Measurements from ENCODE around the gene DOC2A. TPM values are rescaled to one million over a fixed set of nuclear protein-coding genes. Genes with fewer than 3 reads are reported as not detected.

The DOC2A gene
- polyA plus RNA-seq, 1 donor from 2014 or later, result 7.3 TPM

- Histone ChIP-seq H3K9me3 (ENCODE audit: low read length) (no peaks in the 10 kb centered on the region), H3K4me2 (ENCODE audit: low read length) (no peak overlapping the region), H4K20me1 (ENCODE audit: insufficient read depth) (no peaks in the 10 kb centered on the region), H3K4me3 (ENCODE audit: low read length) (no peak overlapping the region), H2AFZ (ENCODE audit: low read depth, low read length) (no peak overlapping the region), H3K27ac (ENCODE audit: low read length) (no peak overlapping the region), H3K79me2 (replicated peaks; ENCODE audit: insufficient read depth, low read length) (no peaks in the 10 kb centered on the region), H3F3A (ENCODE audit: insufficient read depth, low read length, poor library complexity, severe bottlenecking) (no peaks in the 10 kb centered on the region), H3K27me3 (ENCODE audit: insufficient read depth, low read depth, low read length) (no peaks in the 10 kb centered on the region), H3K36me3 (ENCODE audit: insufficient read depth, low read length) (no peaks in the 10 kb centered on the region), H3K9me2 (ENCODE audit: insufficient read depth, low read length) (no peaks in the 10 kb centered on the region), H3K9ac (ENCODE audit: low read length) (no peak overlapping the region)
- no peak for TF ChIP-seq CTCF (IDR thresholded peaks at IDR 0.05; ENCODE audit: poor library complexity, severe bottlenecking)
- TF ChIP-seq MXI1 (conservative IDR thresholded peaks at IDR 0.05; ENCODE audit: poor library complexity, severe bottlenecking), result no peak
- no peak for TF ChIP-seq EP300 (conservative IDR thresholded peaks at IDR 0.05; ENCODE audit: poor library complexity, severe bottlenecking)
- TF ChIP-seq EZH2 (IDR thresholded peaks at IDR 0.05; ENCODE audit: borderline replicate concordance, insufficient read depth, low read length, poor library complexity, severe bottlenecking), result no peak
- no peak for TF ChIP-seq POLR2AphosphoS5 (IDR thresholded peaks at IDR 0.05)
- no peak for TF ChIP-seq REST (IDR thresholded peaks at IDR 0.05; ENCODE audit: borderline replicate concordance)
- TF ChIP-seq SMC3 (conservative IDR thresholded peaks at IDR 0.05; ENCODE audit: poor library complexity), result no peak
- TF ChIP-seq RAD21 (conservative IDR thresholded peaks at IDR 0.05), result no peak
- TF ChIP-seq TAF1 (IDR thresholded peaks at IDR 0.05; ENCODE audit: low read depth), result no peak
These were observed 26.6 kb downstream of the DOC2A start for GRCh38 chr16:29984137-29984763.

- no peak for TF ChIP-seq TAF1 (IDR thresholded peaks at IDR 0.05; ENCODE audit: low read depth)
- TF ChIP-seq RAD21 (conservative IDR thresholded peaks at IDR 0.05), result no peak
- TF ChIP-seq SMC3 (conservative IDR thresholded peaks at IDR 0.05; ENCODE audit: poor library complexity), result no peak
- no peak for TF ChIP-seq MXI1 (conservative IDR thresholded peaks at IDR 0.05; ENCODE audit: poor library complexity, severe bottlenecking)
- no peak for TF ChIP-seq EP300 (conservative IDR thresholded peaks at IDR 0.05; ENCODE audit: poor library complexity, severe bottlenecking)
- no peak for TF ChIP-seq EZH2 (IDR thresholded peaks at IDR 0.05; ENCODE audit: borderline replicate concordance, insufficient read depth, low read length, poor library complexity, severe bottlenecking)
- TF ChIP-seq CTCF (IDR thresholded peaks at IDR 0.05; ENCODE audit: poor library complexity, severe bottlenecking), result no peak
- no peak for TF ChIP-seq REST (IDR thresholded peaks at IDR 0.05; ENCODE audit: borderline replicate concordance)
- TF ChIP-seq POLR2AphosphoS5 (IDR thresholded peaks at IDR 0.05), result no peak
- Histone ChIP-seq H3K4me2 (ENCODE audit: low read length) (no peak overlapping the region), H4K20me1 (ENCODE audit: insufficient read depth) (no peaks in the 10 kb centered on the region), H3K79me2 (replicated peaks; ENCODE audit: insufficient read depth, low read length) (no peaks in the 10 kb centered on the region), H3K27ac (ENCODE audit: low read length) (no peak overlapping the region), H3F3A (ENCODE audit: insufficient read depth, low read length, poor library complexity, severe bottlenecking) (no peaks in the 10 kb centered on the region), H3K27me3 (ENCODE audit: insufficient read depth, low read depth, low read length) (no peaks in the 10 kb centered on the region), H3K9ac (ENCODE audit: low read length) (no peak overlapping the region), H3K9me3 (ENCODE audit: low read length) (no peaks in the 10 kb centered on the region), H2AFZ (ENCODE audit: low read depth, low read length) (no peak overlapping the region), H3K9me2 (ENCODE audit: insufficient read depth, low read length) (no peaks in the 10 kb centered on the region), H3K4me3 (ENCODE audit: low read length) (no peak overlapping the region), H3K36me3 (ENCODE audit: insufficient read depth, low read length) (no peaks in the 10 kb centered on the region)
These were observed 27.2 kb downstream of the DOC2A start for GRCh38 chr16:29983420-29984136.

Measured in neural cell (in vitro differentiated cells).